GM10847 (cell line): ENCODE results near the gene LHX1.

Source experiments
- POLR2A ChIP-seq: IDR thresholded peaks from 2 replicates; pipeline ENCODE4 v1.6.1; 2011; ENCODE audit not compliant: insufficient read length; ENCODE audit errors: extremely low read depth

The LHX1 gene

GRCh38 chr17:36932383-36932693 is 4.9 kb upstream of the LHX1 start:
- no peak for TF ChIP-seq POLR2A

GRCh38 chr17:36932694-36933511 is 4.4 kb upstream of the LHX1 start:
- TF ChIP-seq POLR2A, result no peak

- no peak for TF ChIP-seq POLR2A
Observed at GRCh38 chr17:36933512-36934143, 3.6 kb upstream of the LHX1 start.

DNA sequence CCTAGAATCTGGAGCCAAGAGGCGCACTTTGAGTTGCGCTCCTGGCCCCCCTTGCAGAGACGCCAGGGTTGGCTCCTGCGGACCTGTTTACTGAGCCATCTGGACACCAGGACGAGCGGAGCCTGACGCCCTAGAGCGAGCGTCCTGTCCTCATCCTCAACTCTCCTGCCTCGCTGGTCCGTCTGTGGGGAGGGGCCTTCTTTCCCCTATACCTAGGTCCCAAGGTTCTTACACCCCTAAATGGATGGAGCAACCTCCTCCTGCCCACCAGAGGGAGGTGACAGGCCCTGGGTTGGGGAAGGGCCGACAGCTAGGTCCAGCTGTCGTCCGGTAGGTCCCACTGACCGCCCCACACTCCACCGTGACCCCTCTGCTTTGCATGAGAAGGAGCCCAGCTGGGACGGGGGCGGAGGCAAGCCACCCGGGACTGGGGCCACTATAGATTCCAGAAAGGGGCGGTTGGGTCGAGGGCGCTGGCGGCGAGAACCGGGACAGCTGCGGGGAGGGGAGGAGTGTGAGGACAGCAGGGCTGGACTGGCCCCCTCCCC is 3.1 kb upstream of the LHX1 start:
- TF ChIP-seq POLR2A, result no peak

DNA sequence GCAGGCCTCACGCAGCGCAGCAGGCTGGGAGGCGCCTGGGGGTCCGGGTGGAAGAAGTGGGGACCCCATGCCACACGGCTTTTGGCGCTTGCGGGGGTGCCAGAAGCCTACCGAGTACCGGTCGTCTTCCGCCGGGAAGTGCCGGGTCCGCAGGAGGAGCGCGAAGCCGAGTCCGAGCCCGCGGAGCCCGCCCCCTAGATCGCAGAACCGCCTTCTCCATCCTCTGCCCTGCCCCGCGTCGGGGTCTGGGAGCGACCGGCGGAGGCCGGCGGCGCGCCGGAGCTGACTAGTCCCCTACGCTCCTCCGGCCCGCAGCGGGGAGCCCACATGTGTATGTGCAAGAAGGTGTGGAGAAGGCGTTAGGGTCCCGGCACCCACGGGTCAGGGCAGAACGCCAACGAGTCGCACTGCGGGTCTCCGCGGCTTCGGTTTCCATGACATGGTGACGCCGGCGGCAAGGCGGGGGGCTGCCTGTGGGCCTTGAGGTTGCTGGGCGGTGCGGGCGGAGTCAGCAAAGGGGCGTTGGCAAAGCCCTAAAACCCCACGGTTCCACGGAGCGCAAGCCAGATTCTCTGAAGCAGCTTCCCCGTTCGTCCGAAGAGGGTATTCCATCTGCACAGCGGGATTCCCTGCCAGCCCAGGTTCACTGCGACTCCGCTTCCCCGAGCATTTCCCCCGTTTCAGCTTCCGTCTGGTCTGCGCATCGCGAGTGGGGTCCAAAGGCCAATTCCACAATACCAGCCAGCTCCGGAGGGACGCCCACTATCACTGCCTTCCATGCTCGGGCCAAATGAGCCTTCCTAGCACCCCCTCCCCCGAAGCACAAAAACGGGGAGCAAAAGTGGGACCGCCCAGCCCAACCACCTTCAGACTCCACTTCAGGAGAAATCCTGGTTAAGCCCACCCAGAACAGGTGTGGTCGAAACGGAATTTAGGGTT is 2.3 kb upstream of the LHX1 start:
- TF ChIP-seq POLR2A, result no peak

GRCh38 chr17:36935671-36936454 is 1.4 kb upstream of the LHX1 start:
- TF ChIP-seq POLR2A, result no peak

DNA sequence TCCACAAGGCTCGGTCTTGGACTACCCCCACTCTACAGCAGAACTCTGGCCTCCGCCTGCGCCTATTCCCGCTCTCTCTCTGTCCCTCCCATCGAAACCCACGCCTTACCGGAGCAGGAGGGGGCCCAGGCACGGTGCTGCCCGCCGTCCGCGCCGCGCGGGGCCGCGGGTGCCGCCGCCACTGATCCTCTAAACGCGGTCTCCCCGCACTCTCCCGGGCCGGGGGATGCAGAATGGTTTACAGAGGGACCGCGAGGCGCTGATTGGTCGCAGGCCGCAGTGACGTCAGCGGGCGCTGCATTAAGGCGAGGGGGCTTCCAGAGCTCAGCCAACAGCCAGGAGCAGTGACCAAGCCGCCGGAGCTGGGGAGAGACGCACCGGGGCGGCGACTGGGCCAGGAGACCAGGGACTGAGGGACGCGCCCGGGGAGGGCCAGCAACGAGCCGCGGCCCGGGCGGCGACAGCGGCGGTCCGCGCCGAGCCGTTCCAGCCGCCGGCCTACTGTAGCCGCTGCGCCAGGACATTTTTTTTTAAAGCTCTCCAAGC is 747 bp upstream of the LHX1 start:
- TF ChIP-seq POLR2A, result no peak

GRCh38 chr17:36937959-36938565 is 787 bp downstream of the LHX1 start:
- no peak for TF ChIP-seq POLR2A

GRCh38 chr17:36938566-36939051 is 1.3 kb downstream of the LHX1 start:
- TF ChIP-seq POLR2A, result no peak

- no peak for TF ChIP-seq POLR2A
Observed at GRCh38 chr17:36939052-36939801, 2.0 kb downstream of the LHX1 start.

GRCh38 chr17:36939802-36940312 is 2.6 kb downstream of the LHX1 start:
- TF ChIP-seq POLR2A, result no peak

- TF ChIP-seq POLR2A, result no peak
Observed at GRCh38 chr17:36940313-36941264, 3.3 kb downstream of the LHX1 start.
